ENCODE data around the gene OR2M5.

OR2M5 gene, protein sequence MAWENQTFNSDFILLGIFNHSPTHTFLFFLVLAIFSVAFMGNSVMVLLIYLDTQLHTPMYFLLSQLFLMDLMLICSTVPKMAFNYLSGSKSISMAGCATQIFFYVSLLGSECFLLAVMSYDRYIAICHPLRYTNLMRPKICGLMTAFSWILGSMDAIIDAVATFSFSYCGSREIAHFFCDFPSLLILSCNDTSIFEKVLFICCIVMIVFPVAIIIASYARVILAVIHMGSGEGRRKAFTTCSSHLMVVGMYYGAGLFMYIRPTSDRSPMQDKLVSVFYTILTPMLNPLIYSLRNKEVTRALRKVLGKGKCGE

DNA sequence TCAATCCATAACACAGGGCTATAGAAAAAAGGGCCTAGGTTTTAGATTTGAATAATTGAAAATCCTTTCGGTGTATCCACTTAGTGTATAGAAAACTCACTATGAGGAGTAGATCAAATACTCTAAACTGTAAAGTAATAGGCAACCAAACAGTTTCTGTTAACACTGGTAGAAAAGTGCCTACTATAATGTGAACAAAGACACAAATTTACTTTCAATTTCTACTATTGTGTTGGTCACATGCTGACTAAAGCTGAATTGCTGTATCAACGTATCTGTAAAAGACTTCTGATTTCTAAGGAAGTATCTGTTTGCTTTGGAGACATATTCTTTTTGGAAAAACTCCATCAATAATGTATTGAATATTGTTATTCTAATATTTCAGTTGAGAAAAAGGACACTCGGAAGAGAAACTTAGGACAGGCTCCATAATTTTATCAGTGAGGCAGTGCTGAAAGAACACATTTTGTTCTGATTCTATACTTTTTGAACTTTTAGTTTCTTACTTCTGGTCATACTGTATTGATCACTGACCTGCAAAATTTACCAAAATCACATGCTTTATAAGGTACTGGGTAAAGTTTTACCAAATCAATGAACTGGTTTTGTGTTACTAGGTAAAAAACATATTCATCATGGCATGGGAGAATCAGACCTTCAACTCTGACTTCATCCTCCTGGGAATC is at the start of gene OR2M5:
Gene OR2M5, plus strand, starts transcription at position 636 of the 686 bp plus-strand sequence. Its CDS starts 0 bp downstream, at position 636.
- no peak for DNase-seq

DNA sequence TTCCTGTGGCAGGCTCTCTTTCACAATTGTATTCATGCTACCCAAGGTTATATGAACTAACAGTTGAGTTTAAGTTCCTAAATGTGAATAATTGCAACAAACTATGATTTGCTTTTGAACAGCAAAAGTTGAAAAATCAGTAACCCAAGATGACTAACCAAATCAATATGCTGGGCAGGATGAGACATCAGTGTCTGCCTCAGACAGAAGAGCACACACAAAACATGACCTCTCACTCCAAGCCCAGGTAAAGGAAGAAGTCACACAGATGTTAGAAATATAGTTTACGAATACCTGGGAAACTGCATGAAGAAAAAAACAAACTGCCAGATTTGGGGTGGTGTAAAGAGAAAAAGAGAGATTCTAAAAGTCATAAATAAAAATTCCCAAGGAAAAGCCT is 46.4 kb upstream of the OR2M5 start:
- DNase-seq, result no peak

GRCh38 chr1:248102847-248103246 is 42.1 kb upstream of the OR2M5 start:
- DNase-seq, result no peak

DNA sequence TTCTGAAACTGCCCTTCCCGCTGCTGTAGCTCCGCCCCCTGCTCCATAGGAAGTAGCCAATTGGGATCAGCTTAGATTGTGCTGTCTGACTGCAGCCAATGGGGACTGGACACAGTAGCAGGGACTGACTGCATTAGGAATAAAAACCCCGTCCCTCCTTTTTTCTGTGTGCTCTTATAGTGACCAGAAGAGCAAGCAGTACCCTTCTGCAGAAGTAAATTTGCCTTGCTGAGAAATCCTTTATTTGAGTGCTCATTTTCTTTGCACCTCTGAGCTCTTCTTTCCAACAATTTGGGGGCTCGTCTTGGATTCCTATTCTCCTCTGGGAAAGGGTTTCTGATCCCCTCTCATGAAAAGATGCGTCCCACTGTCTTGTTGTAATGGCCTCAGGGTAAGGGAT is 33.8 kb upstream of the OR2M5 start:
- DNase-seq, result no peak

- DNase-seq, result no peak
These were observed 30.1 kb upstream of the OR2M5 start for GRCh38 chr1:248114890-248115289.

- DNase-seq, result no peak
These were observed 17.3 kb upstream of the OR2M5 start for GRCh38 chr1:248127653-248128052.

DNA sequence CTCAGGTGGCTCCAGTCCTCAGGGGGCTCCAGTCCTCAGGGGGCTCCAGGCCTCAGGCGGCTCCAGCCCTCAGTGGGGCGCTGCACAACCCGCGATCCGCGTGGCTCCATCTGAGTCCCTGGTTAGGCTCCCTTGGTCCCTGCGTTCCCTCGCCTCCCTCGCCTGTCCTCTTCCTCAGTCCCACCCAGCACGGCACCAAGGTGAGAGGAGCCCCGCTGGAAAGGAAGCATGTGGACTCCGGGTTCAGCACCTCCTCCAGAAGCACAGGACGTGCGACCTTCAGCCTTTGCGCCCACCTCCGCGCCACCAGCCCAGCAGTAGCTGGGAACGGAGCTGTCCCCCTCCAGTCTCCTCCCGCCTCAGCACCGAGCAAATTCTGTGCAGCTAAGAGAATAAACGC is 8.1 kb upstream of the OR2M5 start:
- no peak for DNase-seq

- no peak for DNase-seq
These were observed 4.1 kb upstream of the OR2M5 start for GRCh38 chr1:248140846-248141245.

DNA sequence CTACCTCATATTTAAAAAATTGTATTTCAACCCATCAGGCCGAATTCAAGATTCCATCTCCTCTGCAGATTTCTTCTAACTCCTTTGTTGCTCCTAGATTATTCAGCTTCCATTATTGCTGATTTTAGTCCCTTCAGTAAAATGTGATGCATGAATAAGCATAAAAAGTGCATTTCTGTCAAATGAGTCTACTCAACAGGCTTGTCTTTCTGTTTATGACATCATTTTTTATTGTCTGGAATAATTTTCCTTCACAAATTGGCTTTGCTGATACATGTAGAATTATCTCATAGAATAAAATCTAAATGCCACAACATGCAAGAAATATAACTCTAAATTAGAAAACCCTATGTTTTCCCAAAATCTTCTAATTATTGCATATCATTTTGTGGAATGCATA is 1.6 kb upstream of the OR2M5 start:
- no peak for DNase-seq

DNA sequence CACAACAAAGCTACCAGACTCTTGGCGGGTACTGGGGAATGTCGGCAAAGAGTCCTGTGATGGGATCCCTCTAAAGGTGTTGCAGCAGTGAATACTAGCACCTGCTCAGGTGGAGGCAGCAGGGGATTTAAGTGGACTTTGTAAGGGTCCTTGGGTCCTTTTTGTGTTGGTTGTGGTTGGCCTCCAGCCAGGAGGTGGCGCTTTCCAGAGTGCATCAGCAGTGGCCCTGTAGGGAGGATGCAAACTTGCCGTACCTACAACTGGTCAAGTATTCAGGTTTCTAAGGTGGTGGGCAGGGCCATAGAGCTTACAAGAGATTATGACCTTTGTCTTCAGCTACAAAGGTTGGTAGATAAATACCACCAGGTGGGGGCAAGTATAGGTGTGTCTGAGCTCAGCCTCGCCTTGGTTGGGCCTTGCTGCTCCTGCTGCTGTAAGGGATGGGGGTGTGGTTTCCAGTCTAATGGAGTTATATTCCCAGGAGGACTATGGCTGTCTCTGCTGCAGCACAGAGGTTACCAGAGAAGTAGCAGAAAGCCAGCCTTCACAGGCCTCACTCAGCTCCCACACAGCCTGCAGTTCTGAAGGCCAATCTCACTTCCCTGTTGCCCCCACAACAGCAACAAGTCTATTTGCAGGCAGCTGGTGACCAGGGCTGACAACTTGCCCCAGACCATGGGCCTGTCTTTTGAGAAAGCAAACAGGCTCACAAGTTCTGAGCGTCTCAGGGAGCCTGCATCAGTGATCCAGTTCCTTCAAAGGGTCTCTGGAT is 7.3 kb downstream of the OR2M5 start:
- no peak for DNase-seq

- no peak for DNase-seq
These were observed 11.0 kb downstream of the OR2M5 start for GRCh38 chr1:248155927-248156326.

- no peak for DNase-seq
These were observed 13.8 kb downstream of the OR2M5 start for GRCh38 chr1:248158758-248159157.

GRCh38 chr1:248164031-248164430 is 19.1 kb downstream of the OR2M5 start:
- DNase-seq, result no peak

GRCh38 chr1:248165186-248165585 is 20.2 kb downstream of the OR2M5 start:
- DNase-seq, result no peak

DNA sequence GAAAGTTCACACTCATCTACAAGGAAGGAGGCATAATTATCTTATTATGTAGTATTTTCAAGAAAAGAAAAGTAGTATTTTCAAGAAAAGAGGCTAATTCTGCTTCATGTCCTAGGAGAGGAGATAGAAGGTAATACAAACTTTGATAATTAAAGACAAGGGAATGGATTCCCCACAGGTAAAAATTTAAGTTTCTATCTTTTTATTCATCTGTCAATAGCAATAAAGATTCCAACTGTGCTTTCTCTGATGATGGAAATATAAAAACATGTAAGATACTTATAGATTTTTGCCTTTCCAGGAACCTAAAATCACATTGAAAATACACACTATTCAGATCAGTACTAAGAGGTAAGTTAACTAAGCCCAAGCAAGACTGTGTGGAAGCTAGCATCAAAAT is 29.6 kb downstream of the OR2M5 start, which contains the start of gene OR2M2:
Gene OR2M2, plus strand, starts transcription at position 301 of the 400 bp plus-strand sequence. CDS start 5,165 bp downstream, outside the sequence.
- no peak for DNase-seq

DNA sequence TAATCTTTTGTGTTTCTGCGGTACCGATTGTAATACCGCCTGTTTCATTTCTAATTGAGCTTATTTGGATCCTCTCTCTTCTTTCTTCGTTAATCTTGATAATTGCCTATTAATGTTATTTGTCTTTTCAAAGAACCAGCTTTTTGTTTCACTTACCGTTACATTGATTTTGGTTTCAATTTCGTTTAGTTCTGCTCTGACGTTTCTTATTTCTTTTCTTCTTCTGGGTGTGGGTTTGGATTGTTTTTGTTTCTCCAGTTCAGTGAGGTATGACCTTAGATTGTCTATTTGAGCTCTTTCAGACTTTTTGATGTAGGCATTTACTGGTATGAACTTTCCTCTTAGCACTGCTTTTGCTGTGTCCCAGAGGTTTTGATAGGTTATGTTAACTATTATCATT is 39.0 kb downstream of the OR2M5 start:
- DNase-seq, result no peak

DNA sequence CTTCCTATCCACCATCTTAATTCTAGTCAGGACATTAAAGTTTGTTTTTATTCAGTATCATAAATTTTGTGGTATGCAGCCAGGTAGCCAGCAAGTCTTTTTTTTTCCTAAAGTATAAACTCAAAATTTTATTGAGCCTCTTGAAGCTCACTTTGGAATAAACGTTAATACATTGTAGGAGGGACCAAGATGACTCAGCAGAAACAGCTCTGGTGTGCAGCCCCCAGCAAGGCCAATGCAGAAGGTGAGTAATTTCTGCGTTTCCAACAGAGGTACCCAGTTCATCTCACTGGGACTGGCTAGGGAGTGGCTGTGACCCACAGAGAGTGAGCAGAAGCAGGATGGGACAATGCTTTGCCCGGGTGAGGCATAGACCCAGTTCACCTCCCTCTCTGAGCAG is 42.4 kb downstream of the OR2M5 start:
- DNase-seq, result no peak

GRCh38 chr1:248189026-248189425 is 44.1 kb downstream of the OR2M5 start:
- no peak for DNase-seq

GRCh38 chr1:248194117-248194516 is 49.2 kb downstream of the OR2M5 start:
- DNase-seq, result no peak

Data from SIG-M5 (cell line).